Body of pancreas (tissue), 4 donors: Measurements from ENCODE around the gene ALG5. TPM values are rescaled to one million over a fixed set of nuclear protein-coding genes. Genes with fewer than 3 reads are reported as not detected.

Source experiments
- ATAC-seq: fragments of 150-250 bp; one replicate; pipeline ENCODE4 v1.9.1; 2016
- DNase-seq, 4 donors: peaks; one replicate each; pipeline ENCODE4 v3.0.0-alpha.2; 2019
- H3K27ac ChIP-seq, 4 donors: fragments of 200-600 bp; sonication (generic); 1 replicate in 3 of 4; 2 replicates in 1 of 4; pipeline versions ENCODE4 v1.5.1 to v1.6.1; 2016 to 2019; ENCODE audit warnings: mild to moderate bottlenecking in 1 of 4, mixed read lengths in 1 of 4, moderate library complexity in 1 of 4
- H3K27me3 ChIP-seq, 2 donors: fragments of 200-600 bp; sonication (generic); one replicate each; pipeline ENCODE4 v1.6.0; 2016; ENCODE audit warnings: mild to moderate bottlenecking in 1 of 2
- H3K36me3 ChIP-seq, 2 donors: fragments of 200-600 bp; sonication (generic); replicated peaks in 1 of 2; 2 replicates each; pipeline ENCODE4 v1.5.1; 2016; ENCODE audit warnings: low read depth in 2 of 2; ENCODE audit not compliant: insufficient read depth in 1 of 2
- H3K4me1 ChIP-seq: fragments of 200-600 bp; sonication (generic); one replicate; pipeline ENCODE4 v1.6.0; 2016
- H3K4me3 ChIP-seq, 2 donors: fragments of 200-600 bp; sonication (generic); 1 replicate in 1 of 2; 2 replicates in 1 of 2; pipeline ENCODE4 v1.5.1; 2016 to 2019
- H3K9me3 ChIP-seq, 3 donors: fragments of 200-600 bp; sonication (generic); 1 replicate in 2 of 3; 2 replicates in 1 of 3; pipeline ENCODE4 v1.5.1; 2016
- POLR2A ChIP-seq, 3 donors: fragments of 450-650 bp; IDR thresholded peaks; one replicate each; pipeline ENCODE4 v1.6.1; 2016; ENCODE audit warnings: antibody characterized with exemption in 3 of 3, mild to moderate bottlenecking in 2 of 3
- WGBS, 2 donors: methylation state at CpG; one replicate each; pipeline ENCODE4 v1.1.5; 2017; 5-methylcytosine and 5-hydroxymethylcytosine counted together
- intact Hi-C: fragments of 100-400 bp; cut with DNase I; formaldehyde crosslinking; loops from one replicate; pipeline ENCODE4 v1.15.1; 2023
- total RNA-seq, 2 donors: library from RNA; depleted of rRNA; stranded (reverse); fragments of >200 nt; gene quantifications; one replicate each; pipeline ENCODE4 v1.1.0, GENCODE V29; 2016
- TF ChIP-seq, protein P1 (sequence below), 7 experiments: fragments of 450-650 bp in 4 of 7; fragments of 200-600 bp in 3 of 7; sonication (generic) in 3 of 7; IDR thresholded peaks; one replicate each; pipeline ENCODE4 v1.5.1; 2016 to 2019; ENCODE audit warnings: antibody characterized with exemption in 7 of 7

ALG5 gene
- total RNA-seq, 2 donors from 2014 or later: 35.3 to 46.7 TPM

DNA sequence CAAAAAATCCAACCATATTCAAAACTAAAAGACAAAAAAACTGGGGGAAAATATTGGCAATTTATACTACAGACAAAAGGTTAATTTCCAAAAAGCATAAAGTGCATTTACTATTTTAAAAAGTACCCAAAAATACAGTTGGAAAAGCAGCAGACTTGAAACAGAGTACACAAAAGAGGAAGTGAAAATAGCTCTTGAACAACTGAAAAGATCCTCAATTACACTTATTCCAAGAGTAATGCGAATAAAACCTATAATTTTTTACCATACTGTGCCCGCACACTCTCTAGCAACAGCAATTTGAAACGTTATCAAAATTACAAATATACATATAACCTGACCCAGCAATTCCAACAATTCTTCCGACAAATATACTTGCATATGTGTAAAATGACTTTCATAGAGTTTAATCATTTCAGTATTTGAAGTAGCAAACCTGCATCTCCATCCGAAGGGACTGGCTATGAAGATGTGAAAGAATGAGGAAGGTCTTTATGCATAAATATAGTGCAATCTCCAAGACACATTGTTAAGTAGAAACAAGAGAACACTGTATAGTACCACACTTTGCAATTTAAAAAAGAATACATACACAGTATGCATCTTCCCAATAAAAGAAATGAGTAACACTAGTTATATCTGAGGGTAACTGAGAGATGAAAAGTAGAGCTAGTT, 25.4 kb downstream of the ALG5 start:
- 92 to 94% methylated on average over 5 of the region's 5 CpGs for WGBS, 2 donors
- intact Hi-C loops: no loop called here

DNA sequence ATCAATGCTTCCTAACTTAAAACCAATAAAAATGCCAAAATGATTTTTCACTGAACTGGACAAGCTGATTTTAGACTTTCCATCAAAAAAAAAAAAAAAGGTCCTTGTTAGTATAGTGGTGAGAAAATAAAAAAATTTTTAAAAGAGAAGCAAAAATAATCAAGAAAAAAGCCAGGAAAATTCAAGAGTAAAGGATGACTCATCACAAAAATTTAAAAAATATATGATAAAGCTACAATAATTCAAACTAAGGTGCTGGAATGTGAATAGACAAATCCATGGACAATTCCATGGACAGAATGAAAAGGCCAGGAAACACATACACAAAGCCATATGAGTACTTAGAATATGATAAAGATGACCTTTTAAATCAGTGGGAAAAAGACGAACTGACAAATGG, 26.1 kb downstream of the ALG5 start:
- Histone ChIP-seq H3K4me3 (no peak overlapping the region), H3K4me1 (no peaks in the 10 kb centered on the region), H3K27me3 (no peaks in the 10 kb centered on the region), H3K9me3 (no peaks in the 10 kb centered on the region), H3K27ac (no peak overlapping the region), H3K36me3 (peaks cover 8 to 27% of the 10 kb centered on the region in 2 donors)
- ATAC-seq (no peak), DNase-seq (no peak)
- WGBS, 2 donors: 90 to 100% methylated on average over 1 of the region's 1 CpG
- intact Hi-C loops: no loop called here
- no peak for TF ChIP-seq POLR2A (IDR thresholded peaks at IDR 0.05)
- TF ChIP-seq, protein P1, sequence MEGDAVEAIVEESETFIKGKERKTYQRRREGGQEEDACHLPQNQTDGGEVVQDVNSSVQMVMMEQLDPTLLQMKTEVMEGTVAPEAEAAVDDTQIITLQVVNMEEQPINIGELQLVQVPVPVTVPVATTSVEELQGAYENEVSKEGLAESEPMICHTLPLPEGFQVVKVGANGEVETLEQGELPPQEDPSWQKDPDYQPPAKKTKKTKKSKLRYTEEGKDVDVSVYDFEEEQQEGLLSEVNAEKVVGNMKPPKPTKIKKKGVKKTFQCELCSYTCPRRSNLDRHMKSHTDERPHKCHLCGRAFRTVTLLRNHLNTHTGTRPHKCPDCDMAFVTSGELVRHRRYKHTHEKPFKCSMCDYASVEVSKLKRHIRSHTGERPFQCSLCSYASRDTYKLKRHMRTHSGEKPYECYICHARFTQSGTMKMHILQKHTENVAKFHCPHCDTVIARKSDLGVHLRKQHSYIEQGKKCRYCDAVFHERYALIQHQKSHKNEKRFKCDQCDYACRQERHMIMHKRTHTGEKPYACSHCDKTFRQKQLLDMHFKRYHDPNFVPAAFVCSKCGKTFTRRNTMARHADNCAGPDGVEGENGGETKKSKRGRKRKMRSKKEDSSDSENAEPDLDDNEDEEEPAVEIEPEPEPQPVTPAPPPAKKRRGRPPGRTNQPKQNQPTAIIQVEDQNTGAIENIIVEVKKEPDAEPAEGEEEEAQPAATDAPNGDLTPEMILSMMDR (IDR thresholded peaks at IDR 0.05): no peak

More for the DNA sequence above, 25.4 kb downstream of the ALG5 start:
- Histone ChIP-seq H3K4me1 (no peaks in the 10 kb centered on the region), H3K9me3 (no peaks in the 10 kb centered on the region), H3K27ac (no peak overlapping the region), H3K36me3 (peaks cover 8 to 25% of the 10 kb centered on the region in 2 donors), H3K27me3 (no peaks in the 10 kb centered on the region), H3K4me3 (no peak overlapping the region)
- TF ChIP-seq POLR2A (IDR thresholded peaks at IDR 0.05): no peak
- TF ChIP-seq, protein P1 (IDR thresholded peaks at IDR 0.05): no peak
- no peak for DNase-seq
- ATAC-seq: no peak

DNA sequence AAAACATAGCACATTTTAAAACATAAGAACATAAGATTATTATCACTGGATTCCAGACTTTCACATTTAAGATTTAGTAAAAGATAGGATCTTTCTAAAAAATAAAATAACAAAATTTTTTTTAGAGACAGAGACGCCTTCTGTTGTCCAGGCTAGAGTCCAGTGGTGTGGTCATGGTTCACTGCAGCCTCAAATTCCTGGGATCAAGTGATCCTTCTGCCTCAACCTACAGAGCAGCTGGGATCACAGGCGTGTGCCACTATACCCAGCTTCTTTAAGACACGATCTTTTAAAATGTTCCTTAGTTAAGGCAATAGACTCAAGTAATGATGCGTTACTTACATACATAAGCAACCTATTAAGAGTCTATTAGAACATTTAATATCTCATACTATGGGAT, 32.7 kb downstream of the ALG5 start:
- peaks cover 8 to 35% of the 10 kb centered on the region in 2 donors for H3K36me3 ChIP-seq
- no peak for TF ChIP-seq POLR2A (IDR thresholded peaks at IDR 0.05)
- TF ChIP-seq, protein P1 (IDR thresholded peaks at IDR 0.05): no peak
- intact Hi-C loops: no loop called here

DNA sequence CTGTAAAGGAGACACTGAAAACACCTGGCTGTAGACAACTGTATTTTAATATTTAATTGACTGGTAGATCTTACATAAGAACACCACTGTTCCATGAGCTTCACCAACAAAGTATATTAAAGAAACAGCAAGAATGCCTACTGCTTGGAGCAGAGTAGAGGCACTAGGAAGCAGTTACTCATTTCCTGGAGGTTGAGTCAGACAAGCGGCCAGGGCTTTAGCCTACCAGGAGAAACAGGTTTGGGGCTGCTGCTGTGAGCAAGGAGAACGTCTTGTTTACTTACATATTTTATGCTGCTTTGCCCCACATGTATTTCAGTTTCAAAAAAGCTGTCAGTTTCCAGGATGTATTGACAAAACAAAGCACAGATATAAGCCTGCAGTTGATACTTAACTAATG, 33.4 kb downstream of the ALG5 start:
- Histone ChIP-seq H3K4me1 (no peaks in the 10 kb centered on the region), H3K27ac (no peak overlapping the region), H3K27me3 (no peaks in the 10 kb centered on the region), H3K4me3 (no peak overlapping the region), H3K9me3 (no peaks in the 10 kb centered on the region), H3K36me3 (peaks cover 7 to 33% of the 10 kb centered on the region in 2 donors)
- ATAC-seq: no peak
- DNase-seq: no peak
- TF ChIP-seq, protein P1 (IDR thresholded peaks at IDR 0.05): no peak
- TF ChIP-seq POLR2A (IDR thresholded peaks at IDR 0.05): no peak
- intact Hi-C loops: no loop called here
- 68 to 70% methylated on average over 2 of the region's 2 CpGs for WGBS, 2 donors

More for the DNA sequence above, 32.7 kb downstream of the ALG5 start:
- no peaks in the 10 kb centered on the region for H3K27me3 ChIP-seq
- H3K4me1 ChIP-seq: no peaks in the 10 kb centered on the region
- WGBS, 2 donors: 91 to 95% methylated on average over 4 of the region's 4 CpGs
- H3K4me3 ChIP-seq: no peak overlapping the region
- no peak for ATAC-seq
- no peak for DNase-seq
- H3K9me3 ChIP-seq: no peaks in the 10 kb centered on the region
- H3K27ac ChIP-seq: no peak overlapping the region
